ENCODE measurements around the gene HOXA5. TPM values are rescaled to one million over a fixed set of nuclear protein-coding genes. Genes with fewer than 3 reads are reported as not detected.
A peak's percentile ranks its signal among the peaks of the same experiment; 100 is the strongest.

The HOXA5 gene
- total RNA-seq, 1 experiment from 2014 or later = not detected

DNA sequence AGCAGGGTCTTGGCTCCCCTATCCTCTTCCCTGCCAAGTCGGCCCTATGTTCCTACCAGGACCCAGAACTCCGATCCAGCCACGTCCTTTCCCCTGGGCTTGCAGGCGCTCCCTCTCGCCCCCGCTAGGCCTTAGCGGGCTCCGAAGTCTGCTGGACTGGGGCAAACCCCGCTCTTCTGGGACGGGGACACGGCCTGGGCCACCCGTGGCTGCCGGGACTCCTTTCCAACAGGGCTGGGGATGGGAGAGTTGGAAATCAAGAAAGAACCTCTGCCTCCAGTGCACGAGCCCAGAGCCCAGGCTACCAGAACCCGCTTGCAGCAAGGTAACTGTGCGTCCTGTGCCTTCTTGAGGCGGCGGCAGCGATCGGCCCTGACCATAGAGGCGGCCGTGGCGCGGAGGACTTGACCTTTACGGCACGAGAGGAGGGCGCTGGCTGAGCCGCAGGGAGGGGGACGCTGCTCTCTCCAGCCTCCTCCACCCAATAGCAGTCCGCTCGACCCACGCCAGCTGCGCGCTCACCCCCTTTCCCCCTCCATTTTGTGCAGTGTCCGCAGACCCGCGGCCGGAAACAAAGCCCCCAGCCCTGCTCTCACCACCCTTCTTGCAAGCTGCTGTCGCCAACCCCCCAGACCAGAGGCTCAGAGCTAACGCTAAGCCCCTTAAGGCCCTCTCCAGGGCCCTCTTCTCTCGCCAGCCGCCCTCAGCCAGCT is 48.5 kb upstream of the HOXA5 start:
- Histone ChIP-seq H2AFZ (ENCODE audit: low read length) (no peak overlapping the region), H3K4ac (ENCODE audit: low read depth, low read length) (no peak overlapping the region), H4K91ac (ENCODE audit: insufficient read length, low read depth, low read length) (no peak overlapping the region), H3K56ac (ENCODE audit: insufficient read length, low read depth, low read length) (no peak overlapping the region), H3K79me1 (ENCODE audit: insufficient read depth, low read depth, low read length, poor library complexity, severe bottlenecking) (no peaks in the 10 kb centered on the region), H2BK20ac (ENCODE audit: low read depth, low read length, poor library complexity, severe bottlenecking) (no peak overlapping the region), H4K20me1 (ENCODE audit: control insufficient read depth, insufficient read depth, insufficient read length) (no peaks in the 10 kb centered on the region), H3T11ph (ENCODE audit: low read length) (no peak overlapping the region), H3K9ac (ENCODE audit: extremely low read depth, insufficient read length, low read length) (no peak overlapping the region), H3K27ac (ENCODE audit: insufficient read length, low read depth, low read length) (no peak overlapping the region), H3K14ac (ENCODE audit: insufficient read depth, low read length) (no peak overlapping the region), H3K4me2 (ENCODE audit: insufficient read depth, insufficient read length, low read length) (no peak overlapping the region), H3K79me2 (ENCODE audit: insufficient read depth, low read length) (no peaks in the 10 kb centered on the region), H3K18ac (ENCODE audit: insufficient read length, low read depth, low read length) (no peak overlapping the region), H3K23me2 (ENCODE audit: insufficient read length, low read depth, low read length, poor library complexity, severe bottlenecking) (no peaks in the 10 kb centered on the region), H4K8ac (replicated peaks; ENCODE audit: insufficient read length, low read depth, low read length) (no peak overlapping the region), H3K27me3 (ENCODE audit: insufficient read depth, low read length) (peaks cover 92% of the 10 kb centered on the region), H3K9me3 (ENCODE audit: control insufficient read depth, low read depth, low read length) (no peaks in the 10 kb centered on the region), H2BK120ac (ENCODE audit: low read depth, low read length, poor library complexity, severe bottlenecking) (no peak overlapping the region), H2BK12ac (ENCODE audit: insufficient read length, low read depth, low read length) (no peak overlapping the region), H3K23ac (ENCODE audit: insufficient read length, low read depth, low read length) (no peak overlapping the region), H4K5ac (ENCODE audit: insufficient read length, low read depth, low read length) (no peak overlapping the region), H2BK5ac (ENCODE audit: insufficient read length, low read length) (no peak overlapping the region), H2AK5ac (ENCODE audit: insufficient read length, low read length) (no peak overlapping the region), H3K4me1 (ENCODE audit: insufficient read depth, low read length) (no peaks in the 10 kb centered on the region), H2BK15ac (ENCODE audit: low read depth, low read length) (no peak overlapping the region)
- TF ChIP-seq, protein P1, sequence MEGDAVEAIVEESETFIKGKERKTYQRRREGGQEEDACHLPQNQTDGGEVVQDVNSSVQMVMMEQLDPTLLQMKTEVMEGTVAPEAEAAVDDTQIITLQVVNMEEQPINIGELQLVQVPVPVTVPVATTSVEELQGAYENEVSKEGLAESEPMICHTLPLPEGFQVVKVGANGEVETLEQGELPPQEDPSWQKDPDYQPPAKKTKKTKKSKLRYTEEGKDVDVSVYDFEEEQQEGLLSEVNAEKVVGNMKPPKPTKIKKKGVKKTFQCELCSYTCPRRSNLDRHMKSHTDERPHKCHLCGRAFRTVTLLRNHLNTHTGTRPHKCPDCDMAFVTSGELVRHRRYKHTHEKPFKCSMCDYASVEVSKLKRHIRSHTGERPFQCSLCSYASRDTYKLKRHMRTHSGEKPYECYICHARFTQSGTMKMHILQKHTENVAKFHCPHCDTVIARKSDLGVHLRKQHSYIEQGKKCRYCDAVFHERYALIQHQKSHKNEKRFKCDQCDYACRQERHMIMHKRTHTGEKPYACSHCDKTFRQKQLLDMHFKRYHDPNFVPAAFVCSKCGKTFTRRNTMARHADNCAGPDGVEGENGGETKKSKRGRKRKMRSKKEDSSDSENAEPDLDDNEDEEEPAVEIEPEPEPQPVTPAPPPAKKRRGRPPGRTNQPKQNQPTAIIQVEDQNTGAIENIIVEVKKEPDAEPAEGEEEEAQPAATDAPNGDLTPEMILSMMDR (conservative IDR thresholded peaks at IDR 0.05) = no peak
- Mint-ChIP-seq H3K27me3 (ENCODE audit: low read depth) (peaks cover 100% of the 10 kb centered on the region), H3K27ac (no peak overlapping the region), H3K4me3 (peak overlapping the region in 1 of 2 experiments; percentile 65; a peak in 2 of 5 replicates), H3K36me3 (ENCODE audit: insufficient read depth in 1 of 3, low read depth in 3 of 3) (no peaks in the 10 kb centered on the region; a peak in 1 of 7 replicates), H3K9me3 (peaks cover 3 to 11% of the 10 kb centered on the region in 2 experiments; a peak in 2 of 5 replicates), H3K4me1 (peaks cover 13 to 24% of the 10 kb centered on the region in 2 experiments)
- DNase-seq = peak; percentile 61
- no CpG with 5 or more reads among the region's 42 CpGs for WGBS (ENCODE audit: extremely low coverage, insufficient read length, low lambda C conversion rate)

Data from H9 (cell line).